ENCODE results near the gene DENND10. TPM values are rescaled to one million over a fixed set of nuclear protein-coding genes. Genes with fewer than 3 reads are reported as not detected.
"Not testable (repeated sequence)": the region's sequence is repeated elsewhere in the genome, so short reads cannot be mapped to it uniquely, and the experiment has no call there.

Gene DENND10
- total RNA-seq, 2 experiments from 2014 or later, result 38.8 to 43.1 TPM

DNA sequence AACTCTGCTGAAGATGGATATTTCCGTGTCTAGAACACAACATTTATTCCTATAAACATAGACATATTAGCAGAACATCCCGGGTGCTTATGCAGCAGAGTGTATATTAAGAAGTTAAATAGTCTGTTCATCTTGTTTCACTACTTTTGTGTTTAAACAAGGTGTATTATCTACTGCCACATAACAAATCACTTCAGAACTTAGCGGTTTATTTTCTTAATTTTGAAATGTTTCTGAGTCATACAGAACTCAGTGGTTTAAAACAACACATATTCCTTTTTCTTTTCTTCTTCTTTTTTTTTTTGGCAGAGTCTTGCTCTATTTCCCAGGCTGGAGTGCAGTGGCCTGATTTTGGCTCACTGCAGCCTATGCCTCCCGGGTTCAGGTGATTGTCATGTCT, 25.8 kb downstream of the DENND10 start:
- H3K27me3 Mint-ChIP-seq, result no peaks in the 10 kb centered on the region
- DNase-seq, result no peak
- no peaks in the 10 kb centered on the region for H3K9me3 Mint-ChIP-seq
- peak overlapping the region; percentile 23 for H3K27ac Mint-ChIP-seq
- peaks cover 61% of the 10 kb centered on the region for H3K36me3 Mint-ChIP-seq
- no peak for ATAC-seq (ENCODE audit: low read depth)
- POLR2A ChIA-PET, result interaction anchor here (4.8 kb wide), 1 partner anchor 26 kb away, joined by 42 read pairs; the partner anchor contains the start of gene DENND10
- H3K4me3 Mint-ChIP-seq, result no peak overlapping the region
- H3K4me1 Mint-ChIP-seq, result peaks cover 46% of the 10 kb centered on the region

DNA sequence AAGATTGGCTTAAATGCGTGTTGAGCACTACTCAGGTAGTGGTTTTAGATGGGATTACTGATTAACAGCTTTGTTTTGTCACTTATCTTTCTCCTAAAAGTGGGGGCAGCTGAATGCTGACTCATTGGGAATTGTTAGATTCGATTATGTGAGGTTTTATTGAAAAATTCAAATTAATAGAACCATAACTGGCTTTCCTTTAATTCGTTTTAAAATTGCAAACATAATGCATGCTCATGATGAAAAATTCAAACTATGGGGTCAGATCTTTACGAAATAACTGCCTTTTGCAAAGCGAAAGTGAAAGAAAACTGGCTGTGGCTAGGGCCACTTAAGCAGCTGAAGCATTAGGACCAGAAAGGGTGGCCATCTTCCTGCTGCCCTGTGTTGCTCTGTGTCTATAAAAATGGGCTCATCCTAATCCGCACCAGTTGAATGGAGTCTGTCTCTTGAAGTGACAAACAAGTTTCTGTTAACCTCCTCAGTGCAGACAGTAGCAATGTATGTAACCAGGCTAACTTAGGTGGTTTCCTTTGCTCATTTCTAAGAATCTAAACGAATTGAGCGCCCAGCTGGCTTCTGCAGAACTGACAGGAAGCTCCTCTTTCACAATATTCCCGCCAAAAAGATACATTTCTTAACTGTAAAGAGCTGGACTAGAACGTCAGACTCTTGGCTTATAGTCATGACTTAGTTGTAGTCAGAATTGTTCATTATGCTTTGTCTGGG, 27.8 kb downstream of the DENND10 start:
- peak overlapping the region; percentile 81 for H3K4me3 Mint-ChIP-seq
- POLR2A ChIA-PET, result interaction anchor here (0.5 to 4.8 kb wide), 16 partner anchors 11 to 408 kb away, joined by 3 to 42 read pairs (median 4); partner anchors contain the start of genes CACUL1, DENND10, EIF3A and GRK5
- peaks cover 57% of the 10 kb centered on the region for H3K36me3 Mint-ChIP-seq
- no peaks in the 10 kb centered on the region for H3K9me3 Mint-ChIP-seq
- peaks cover 53% of the 10 kb centered on the region for H3K4me1 Mint-ChIP-seq
- H3K27me3 Mint-ChIP-seq, result no peaks in the 10 kb centered on the region
- ATAC-seq (ENCODE audit: low read depth) (peak; percentile 98), DNase-seq (no peak)
- H3K27ac Mint-ChIP-seq, result peak overlapping the region; percentile 92

DNA sequence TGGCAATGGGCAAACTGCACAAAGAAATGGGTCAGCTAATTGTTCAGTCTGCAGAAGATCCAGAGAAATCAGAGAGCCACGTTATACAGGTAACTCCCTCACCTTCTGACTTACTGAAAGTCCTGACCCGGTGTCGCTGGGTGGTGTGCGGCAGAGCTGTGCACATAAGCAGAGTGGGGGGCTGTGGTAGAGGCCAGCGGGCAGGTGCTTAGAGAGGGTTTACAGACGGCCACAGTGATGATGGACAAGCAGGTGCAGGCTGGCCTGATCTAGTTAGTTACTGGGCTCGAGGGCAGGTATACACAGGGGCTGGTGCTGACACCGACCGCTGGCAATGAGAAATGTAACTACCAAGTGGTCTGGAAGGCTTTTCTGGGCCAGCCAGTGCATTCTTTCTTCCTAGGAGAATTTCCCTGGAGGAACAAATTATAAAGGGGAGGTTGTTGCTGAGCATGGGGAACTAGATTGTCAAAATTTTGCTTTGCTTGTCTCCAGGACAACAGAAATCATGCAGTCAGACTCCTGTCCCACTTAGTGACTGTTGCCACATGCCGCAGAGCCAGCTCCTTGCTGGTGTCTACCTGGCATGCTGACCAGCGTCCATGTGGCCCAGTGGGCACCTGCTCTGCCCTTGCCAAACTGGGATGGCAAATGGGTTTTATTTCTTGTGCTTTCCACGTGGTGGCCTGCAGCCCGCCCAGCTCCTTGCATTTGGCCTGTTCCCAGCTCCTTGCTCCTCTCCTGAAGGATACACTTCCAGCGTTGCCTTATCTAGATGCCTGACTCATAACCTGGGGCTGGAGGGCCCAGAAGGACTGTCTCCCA, 28.8 kb downstream of the DENND10 start:
- Mint-ChIP-seq H3K36me3 (peaks cover 56% of the 10 kb centered on the region), H3K27ac (peak overlapping the region; percentile 92), H3K9me3 (no peaks in the 10 kb centered on the region), H3K4me3 (peak overlapping the region; percentile 81), H3K27me3 (no peaks in the 10 kb centered on the region), H3K4me1 (peaks cover 53% of the 10 kb centered on the region)
- DNase-seq (no peak), ATAC-seq (ENCODE audit: low read depth) (no peak)
- POLR2A ChIA-PET, result interaction anchor here (0.6 to 4.8 kb wide), 11 partner anchors 15 to 407 kb away, joined by 3 to 42 read pairs (median 5); partner anchors contain the start of genes DENND10, EIF3A, GRK5 and PRDX3

DNA sequence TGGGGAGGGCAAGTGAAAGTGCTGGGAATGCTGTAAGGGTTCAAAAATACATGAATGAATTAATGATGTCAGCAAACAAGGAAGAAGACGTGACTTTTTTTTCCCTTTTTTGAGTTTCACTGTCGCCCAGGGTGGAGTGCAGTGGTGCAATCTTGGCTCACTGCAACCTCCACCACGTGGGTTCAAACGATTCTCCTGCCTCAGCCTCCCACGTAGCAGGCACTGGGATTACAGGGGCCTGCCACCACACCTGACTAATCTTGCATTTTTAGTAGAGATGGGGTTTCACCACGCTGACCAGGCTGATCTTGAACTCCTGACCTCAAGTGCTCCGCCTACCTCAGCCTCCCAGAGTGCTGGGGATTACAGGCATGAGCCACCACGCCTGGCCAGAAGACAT, 30.0 kb downstream of the DENND10 start:
- peak overlapping the region; percentile 92 for H3K27ac Mint-ChIP-seq
- POLR2A ChIA-PET, result interaction anchor here (4.8 kb wide), 1 partner anchor 31 kb away, joined by 42 read pairs; the partner anchor contains the start of gene DENND10
- H3K27me3 Mint-ChIP-seq, result no peaks in the 10 kb centered on the region
- ATAC-seq (ENCODE audit: low read depth) (no peak), DNase-seq (no peak)
- no peaks in the 10 kb centered on the region for H3K9me3 Mint-ChIP-seq
- H3K4me1 Mint-ChIP-seq, result peaks cover 60% of the 10 kb centered on the region
- peaks cover 54% of the 10 kb centered on the region for H3K36me3 Mint-ChIP-seq
- H3K4me3 Mint-ChIP-seq, result peak overlapping the region; percentile 56

DNA sequence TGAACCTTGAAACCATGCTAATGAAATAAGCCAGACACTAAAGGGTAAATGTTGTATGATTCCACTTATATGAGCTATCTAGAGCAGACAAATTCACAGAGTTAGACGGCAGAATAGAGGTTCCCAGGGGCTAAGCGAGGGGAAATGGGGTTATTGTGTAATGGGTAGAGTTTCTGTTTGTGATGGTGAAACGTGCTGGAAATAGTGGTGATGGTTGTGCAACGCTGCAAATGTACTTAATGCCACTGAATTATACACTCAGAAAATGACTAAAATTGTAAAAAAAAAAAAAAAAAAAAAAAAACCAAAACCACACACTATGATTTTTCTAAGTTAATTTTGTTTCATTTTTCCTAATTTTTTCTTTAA, 31.6 kb downstream of the DENND10 start:
- Mint-ChIP-seq H3K4me3 (peak overlapping the region; percentile 15), H3K27me3 (no peaks in the 10 kb centered on the region), H3K4me1 (peaks cover 54% of the 10 kb centered on the region), H3K9me3 (no peaks in the 10 kb centered on the region), H3K36me3 (peaks cover 43% of the 10 kb centered on the region), H3K27ac (peak overlapping the region; percentile 58)
- ATAC-seq (ENCODE audit: low read depth) (no peak), DNase-seq (no peak)
- POLR2A ChIA-PET, result no interaction called here

DNA sequence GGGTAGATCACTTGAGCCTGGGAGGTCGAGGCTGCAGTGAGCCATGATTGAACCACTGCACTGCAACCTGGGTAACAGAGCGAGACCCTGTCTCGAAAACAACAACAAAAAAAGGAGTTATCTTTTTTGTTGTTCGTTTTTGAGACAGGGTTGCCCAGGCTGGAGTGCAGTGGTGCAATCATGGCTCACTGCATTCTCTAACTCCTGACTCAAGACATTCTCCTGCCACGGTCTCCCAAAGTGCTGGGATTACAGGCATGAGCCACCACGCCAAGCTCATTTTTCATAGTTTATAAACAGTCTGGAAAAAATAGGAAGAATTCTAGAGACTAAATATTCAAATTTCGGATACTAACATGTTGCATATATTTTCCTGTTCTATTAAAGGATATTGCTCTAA, 32.2 kb downstream of the DENND10 start:
- Mint-ChIP-seq H3K9me3 (no peaks in the 10 kb centered on the region), H3K4me3 (no peak overlapping the region), H3K27ac (peak overlapping the region; percentile 56), H3K27me3 (no peaks in the 10 kb centered on the region), H3K4me1 (peaks cover 49% of the 10 kb centered on the region), H3K36me3 (peaks cover 38% of the 10 kb centered on the region)
- no peak for DNase-seq
- POLR2A ChIA-PET, result no interaction called here
- ATAC-seq (ENCODE audit: low read depth), result no peak

DNA sequence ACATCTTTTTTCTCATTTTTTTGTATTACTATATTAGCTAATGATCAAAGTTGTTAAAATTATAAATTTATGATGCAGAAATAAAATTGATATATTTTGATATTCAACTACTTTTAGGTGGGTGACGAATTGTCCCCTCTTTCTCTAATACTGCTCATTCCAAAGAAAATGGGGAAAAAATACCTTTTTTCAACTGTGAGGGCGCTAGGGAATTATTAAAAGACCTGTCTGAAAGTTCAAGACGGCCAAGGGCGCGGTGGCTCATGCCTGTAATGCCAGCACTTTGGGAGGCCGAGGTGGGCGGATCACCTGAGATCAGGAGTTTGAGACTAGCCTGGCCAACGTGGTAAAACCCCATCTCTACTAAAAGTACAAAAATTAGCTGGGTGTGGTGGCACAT, 34.0 kb downstream of the DENND10 start:
- H3K4me3 Mint-ChIP-seq; H3K9me3 Mint-ChIP-seq; H3K27ac Mint-ChIP-seq; H3K27me3 Mint-ChIP-seq; DNase-seq; ATAC-seq (ENCODE audit: low read depth): not testable (repeated sequence)
- Mint-ChIP-seq H3K4me1 (peaks cover 34% of the 10 kb centered on the region), H3K36me3 (peaks cover 27% of the 10 kb centered on the region)
- POLR2A ChIA-PET, result interaction anchor here (1.3 kb wide), 1 partner anchor 27 kb away, joined by 9 read pairs; no protein-coding TSS in a partner anchor

DNA sequence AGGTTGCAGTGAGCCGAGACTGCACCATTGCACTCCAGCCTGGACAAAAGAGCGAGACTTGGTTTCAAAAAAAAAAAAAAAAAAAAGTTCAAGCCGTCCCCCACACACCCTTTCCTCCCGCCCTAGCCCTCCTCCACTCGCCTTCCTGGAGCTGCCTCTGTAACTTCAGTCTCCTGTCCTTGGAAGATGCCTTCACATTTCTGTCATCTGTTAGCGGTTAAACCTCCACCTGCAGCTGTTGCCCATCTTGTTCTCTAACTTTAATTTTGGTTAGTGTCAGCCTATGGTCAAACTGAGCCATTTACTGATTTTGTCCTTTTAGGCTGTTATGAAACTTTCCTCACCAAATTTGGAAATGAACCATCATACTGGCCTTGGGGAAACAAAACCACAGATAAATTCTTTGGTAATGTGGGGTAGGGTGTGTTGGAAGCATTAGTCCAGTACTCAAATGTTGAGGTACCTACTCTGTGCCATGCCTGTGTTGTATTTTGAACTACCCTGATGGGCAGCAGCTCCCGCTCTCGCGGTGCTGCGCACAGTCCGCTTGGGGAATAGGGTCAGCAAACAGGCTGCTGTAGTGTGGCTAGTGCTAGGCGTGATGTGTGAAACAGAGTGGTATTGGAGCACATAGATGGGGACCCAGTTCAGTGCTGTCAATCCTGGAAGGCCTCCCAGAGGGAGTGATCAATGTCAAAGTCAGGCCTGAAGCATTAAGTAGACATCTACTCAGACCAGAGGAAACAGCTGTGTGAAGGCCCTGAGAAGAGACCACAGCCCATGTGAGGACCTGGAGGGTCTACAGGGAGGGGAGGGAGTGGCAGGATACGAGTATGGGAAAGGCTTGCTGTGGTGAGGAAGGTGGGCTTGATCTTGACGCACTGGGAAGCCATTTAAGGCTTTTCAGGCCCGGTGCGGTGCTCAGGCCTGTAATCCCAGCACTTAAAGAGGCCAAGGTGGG, 34.7 kb downstream of the DENND10 start:
- POLR2A ChIA-PET, result interaction anchor here (1.0 to 1.5 kb wide), 4 partner anchors 14 to 35 kb away, joined by 3 to 9 read pairs (median 4); partner anchors contain the start of gene DENND10
- Mint-ChIP-seq H3K4me1 (peaks cover 26% of the 10 kb centered on the region), H3K9me3 (no peaks in the 10 kb centered on the region), H3K27me3 (no peaks in the 10 kb centered on the region), H3K27ac (peak overlapping the region; percentile 71), H3K36me3 (peaks cover 23% of the 10 kb centered on the region), H3K4me3 (no peak overlapping the region)
- no peak for DNase-seq
- ATAC-seq (ENCODE audit: low read depth), result no peak

DNA sequence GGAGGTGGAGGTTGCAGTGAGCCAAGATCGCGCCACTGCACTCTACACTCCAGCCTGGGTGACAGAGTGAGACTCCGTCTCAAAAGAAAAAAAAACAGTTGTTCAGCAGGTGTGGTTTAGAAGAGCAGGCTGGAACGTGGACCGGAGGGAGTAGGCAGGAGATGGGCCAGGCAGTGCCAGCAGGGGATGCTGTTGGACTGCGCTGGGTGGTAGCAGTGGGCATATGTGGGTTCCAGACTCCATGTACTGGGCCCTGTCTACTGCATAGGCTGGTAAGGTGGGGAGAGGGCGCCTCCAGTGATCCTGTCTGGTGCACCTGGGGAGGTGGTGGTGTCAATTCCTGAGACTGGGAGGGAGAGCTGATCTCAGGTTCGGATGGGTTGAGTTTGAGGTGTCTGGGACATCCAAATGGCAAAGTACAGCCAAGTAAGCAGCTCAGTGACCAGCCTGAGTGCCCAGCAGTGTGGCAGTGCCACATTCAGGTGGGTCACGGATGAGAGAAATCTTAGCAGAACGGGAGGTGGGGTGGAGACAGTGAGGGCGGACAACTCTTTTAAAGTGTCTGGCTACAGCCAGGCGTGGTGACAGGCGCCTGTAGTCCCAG, 35.7 kb downstream of the DENND10 start:
- POLR2A ChIA-PET, result interaction anchor here (1.0 to 1.5 kb wide), 3 partner anchors 13 to 36 kb away, joined by 3 to 4 read pairs (median 3); partner anchors contain the start of gene DENND10
- H3K36me3 Mint-ChIP-seq, result peaks cover 17% of the 10 kb centered on the region
- peak; percentile 63 for DNase-seq
- H3K27ac Mint-ChIP-seq, result peak overlapping the region; percentile 71
- ATAC-seq (ENCODE audit: low read depth), result peak; percentile 90
- no peak overlapping the region for H3K4me3 Mint-ChIP-seq
- H3K27me3 Mint-ChIP-seq, result no peaks in the 10 kb centered on the region
- no peaks in the 10 kb centered on the region for H3K9me3 Mint-ChIP-seq
- peaks cover 21% of the 10 kb centered on the region for H3K4me1 Mint-ChIP-seq

DNA sequence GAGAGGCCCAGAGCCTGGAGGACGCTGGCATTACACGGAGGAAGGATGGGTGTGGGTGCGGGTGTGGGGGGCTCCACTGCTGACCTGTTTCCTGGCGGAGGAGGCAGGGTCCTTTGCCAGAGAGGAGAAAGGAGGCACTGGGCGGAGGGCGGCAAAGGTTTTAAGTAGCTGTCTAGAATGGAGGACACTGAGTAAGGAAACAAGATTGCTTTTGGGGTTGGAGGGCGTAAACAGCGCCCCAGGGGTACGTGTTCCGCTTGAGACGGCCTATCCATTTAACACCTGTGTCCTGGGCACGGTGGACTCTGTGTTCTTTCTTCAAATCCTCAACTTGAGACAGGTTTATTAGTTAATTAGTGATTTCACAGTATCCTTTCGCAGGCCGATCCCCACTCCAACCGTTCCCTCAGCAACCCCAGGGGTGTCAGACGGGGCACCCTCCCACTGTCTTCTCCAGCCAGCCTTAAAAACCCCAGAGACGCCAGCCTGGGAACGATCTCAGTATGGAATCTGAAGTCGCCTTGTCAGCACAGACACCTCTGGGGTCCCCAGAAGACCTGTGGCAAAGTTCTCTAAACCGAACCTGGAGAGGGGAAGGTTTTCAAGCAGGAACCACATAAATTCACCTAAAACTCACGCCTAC, 36.8 kb downstream of the DENND10 start:
- H3K4me3 Mint-ChIP-seq, result no peak overlapping the region
- peaks cover 16% of the 10 kb centered on the region for H3K4me1 Mint-ChIP-seq
- H3K9me3 Mint-ChIP-seq, result no peaks in the 10 kb centered on the region
- peaks cover 12% of the 10 kb centered on the region for H3K36me3 Mint-ChIP-seq
- no peaks in the 10 kb centered on the region for H3K27me3 Mint-ChIP-seq
- ATAC-seq (ENCODE audit: low read depth), result no peak
- POLR2A ChIA-PET, result no interaction called here
- no peak overlapping the region for H3K27ac Mint-ChIP-seq
- DNase-seq, result no peak

DNA sequence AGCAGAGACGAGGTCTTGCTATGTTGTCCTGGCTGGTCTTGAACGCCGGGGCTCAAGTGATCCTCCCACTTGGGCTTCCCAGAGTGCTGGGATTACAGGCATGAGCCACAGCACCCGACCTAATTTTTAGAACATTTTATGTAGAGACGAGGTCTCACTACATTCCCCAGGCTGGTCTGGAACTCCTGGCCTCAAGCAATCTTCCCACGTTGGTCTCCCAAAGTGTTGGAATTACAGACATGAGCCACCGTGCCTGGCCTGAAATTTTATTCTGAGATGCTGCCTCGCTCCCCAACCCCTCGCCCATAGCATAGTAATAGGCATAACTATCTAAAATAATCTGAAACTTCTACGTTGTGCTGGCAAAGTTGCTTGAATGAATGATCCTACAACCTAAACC, 39.7 kb downstream of the DENND10 start:
- H3K4me3 Mint-ChIP-seq, result no peak overlapping the region
- peaks cover 10% of the 10 kb centered on the region for H3K4me1 Mint-ChIP-seq
- DNase-seq (no peak), ATAC-seq (ENCODE audit: low read depth) (no peak)
- peaks cover 13% of the 10 kb centered on the region for H3K36me3 Mint-ChIP-seq
- no peaks in the 10 kb centered on the region for H3K9me3 Mint-ChIP-seq
- H3K27me3 Mint-ChIP-seq, result no peaks in the 10 kb centered on the region
- POLR2A ChIA-PET, result no interaction called here
- H3K27ac Mint-ChIP-seq, result no peak overlapping the region

DNA sequence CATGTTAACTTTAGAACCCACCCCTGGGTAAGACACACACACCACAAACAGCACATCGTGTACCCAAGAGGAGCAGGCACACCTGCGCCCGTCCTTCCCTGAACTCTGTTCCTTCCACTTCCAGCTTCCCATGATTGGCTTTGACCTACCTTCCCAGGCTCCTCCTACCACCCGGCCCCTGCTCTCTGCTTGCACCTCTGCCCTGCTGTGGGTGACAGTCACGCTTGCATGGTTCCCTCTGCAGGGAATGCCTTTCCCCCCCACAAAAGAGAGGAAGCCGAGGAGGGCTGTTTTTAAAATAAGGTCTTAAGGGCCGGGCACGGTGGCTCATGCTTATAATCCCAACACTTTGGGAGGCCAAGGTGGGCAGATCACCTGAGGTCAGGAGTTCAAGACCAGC, 45.2 kb downstream of the DENND10 start:
- Mint-ChIP-seq H3K27me3 (no peaks in the 10 kb centered on the region), H3K36me3 (peaks cover 20% of the 10 kb centered on the region), H3K27ac (peak overlapping the region; percentile 24), H3K9me3 (no peaks in the 10 kb centered on the region), H3K4me3 (no peak overlapping the region), H3K4me1 (no peaks in the 10 kb centered on the region)
- ATAC-seq (ENCODE audit: low read depth) (no peak), DNase-seq (no peak)
- POLR2A ChIA-PET, result no interaction called here
